BLaER1 (cell line): Measurements from ENCODE around the gene DEDD.

ENCODE experiments used
- H3K27ac ChIP-seq: shearing (Covaris generic); formaldehyde crosslinking; 2 replicates; pipeline ENCODE4 v1.8.1; 2022
- H3K27me3 ChIP-seq: shearing (Covaris generic); formaldehyde crosslinking; 2 replicates; pipeline ENCODE4 v1.8.1; 2022
- H3K36me3 ChIP-seq: shearing (Covaris generic); formaldehyde crosslinking; 2 replicates; pipeline ENCODE4 v1.8.1; 2022
- H3K4me1 ChIP-seq: shearing (Covaris generic); formaldehyde crosslinking; 2 replicates; pipeline ENCODE4 v1.8.1; 2022
- H3K4me2 ChIP-seq: shearing (Covaris generic); formaldehyde crosslinking; 2 replicates; pipeline ENCODE4 v1.8.1; 2022
- H3K4me3 ChIP-seq: shearing (Covaris generic); formaldehyde crosslinking; 2 replicates; pipeline ENCODE4 v1.8.1; 2022
- H3K9ac ChIP-seq: shearing (Covaris generic); formaldehyde crosslinking; 2 replicates; pipeline ENCODE4 v1.8.1; 2022
- H3K9me3 ChIP-seq: shearing (Covaris generic); formaldehyde crosslinking; 2 replicates; pipeline ENCODE4 v1.8.1; 2022
- H4K20me1 ChIP-seq: shearing (Covaris generic); formaldehyde crosslinking; 2 replicates; pipeline ENCODE4 v1.8.1; 2022
- Cebpa-rat ChIP-seq: shearing (Covaris generic); IDR thresholded peaks from 2 replicates; pipeline ENCODE4 v1.8.1; 2022

The DEDD gene

DNA sequence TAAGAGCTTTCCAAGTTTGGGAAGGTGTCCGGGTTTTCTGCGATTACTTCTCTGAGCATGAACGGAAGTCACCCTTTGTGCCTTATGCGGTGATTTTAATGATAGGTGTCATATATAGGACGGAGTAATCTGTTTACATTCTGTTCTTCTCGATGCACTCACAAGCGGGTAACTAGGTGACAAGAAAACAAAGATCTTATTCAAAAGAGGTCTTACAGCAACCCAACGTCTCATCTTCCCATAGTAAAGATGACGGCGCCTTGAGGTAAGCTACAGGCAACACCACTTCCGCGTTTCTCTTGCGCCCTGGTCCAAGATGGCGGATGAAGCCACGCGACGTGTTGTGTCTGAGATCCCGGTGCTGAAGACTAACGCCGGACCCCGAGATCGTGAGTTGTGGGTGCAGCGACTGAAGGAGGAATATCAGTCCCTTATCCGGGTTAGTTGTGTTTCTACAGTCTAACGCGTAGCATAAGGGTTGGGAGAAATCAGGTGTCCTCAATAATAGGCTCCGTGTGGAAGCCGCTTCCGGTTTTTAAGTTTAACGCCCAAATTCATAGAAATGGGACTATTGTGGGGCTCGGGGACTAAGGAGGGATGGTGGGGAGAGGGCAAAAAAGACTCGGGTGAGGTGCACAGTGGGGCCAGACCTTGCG lies 21.3 kb upstream of the DEDD start, which contains the start of gene UFC1:
Gene UFC1, plus strand, starts transcription at position 297 of the 656 bp plus-strand sequence. Its CDS starts 20 bp downstream, at position 317.
- TF ChIP-seq Cebpa-rat: no peak
- no peaks in the 10 kb centered on the region for H3K27me3 ChIP-seq
- peak within 1 kb of the TSS; percentile 82 for H3K4me2 ChIP-seq
- peak within 1 kb of the TSS; percentile 87 for H3K4me3 ChIP-seq
- no peaks in the 10 kb centered on the region for H3K9me3 ChIP-seq
- H3K36me3 ChIP-seq: peaks cover 32% of the 10 kb centered on the region
- peaks cover 31% of the 10 kb centered on the region for H3K4me1 ChIP-seq
- H3K9ac ChIP-seq: peak within 1 kb of the TSS; percentile 94
- no peaks in the 10 kb centered on the region for H4K20me1 ChIP-seq
- peak within 1 kb of the TSS; percentile 96 for H3K27ac ChIP-seq

DNA sequence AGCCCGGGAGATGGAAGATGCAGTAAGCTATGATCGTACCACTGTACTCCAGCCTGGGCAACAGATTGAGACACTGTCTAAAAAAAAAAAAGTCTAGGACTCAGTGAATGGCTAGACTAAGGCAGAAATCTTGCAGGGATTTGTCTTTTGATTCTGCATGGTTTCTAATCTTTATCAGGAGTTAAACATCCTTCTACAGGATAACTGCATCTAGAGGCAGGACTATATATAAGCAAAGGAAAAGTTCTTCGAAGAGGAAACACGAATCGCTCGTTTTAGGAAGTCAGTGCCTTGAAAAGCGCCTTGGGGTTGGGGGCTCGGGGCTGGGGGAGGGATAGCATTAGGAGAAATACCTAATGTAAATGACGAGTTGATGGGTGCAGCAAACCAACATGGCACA lies 20.7 kb upstream of the DEDD start:
- no peak for TF ChIP-seq Cebpa-rat
- Histone ChIP-seq H3K9me3 (no peaks in the 10 kb centered on the region), H3K4me2 (peak overlapping the region; percentile 82), H3K27ac (peak overlapping the region; percentile 96), H4K20me1 (no peaks in the 10 kb centered on the region), H3K9ac (peak overlapping the region; percentile 94; the same call in 1 of the 2 replicates), H3K4me1 (peaks cover 25% of the 10 kb centered on the region), H3K36me3 (peaks cover 25% of the 10 kb centered on the region), H3K27me3 (no peaks in the 10 kb centered on the region), H3K4me3 (peak overlapping the region; percentile 87)

DNA sequence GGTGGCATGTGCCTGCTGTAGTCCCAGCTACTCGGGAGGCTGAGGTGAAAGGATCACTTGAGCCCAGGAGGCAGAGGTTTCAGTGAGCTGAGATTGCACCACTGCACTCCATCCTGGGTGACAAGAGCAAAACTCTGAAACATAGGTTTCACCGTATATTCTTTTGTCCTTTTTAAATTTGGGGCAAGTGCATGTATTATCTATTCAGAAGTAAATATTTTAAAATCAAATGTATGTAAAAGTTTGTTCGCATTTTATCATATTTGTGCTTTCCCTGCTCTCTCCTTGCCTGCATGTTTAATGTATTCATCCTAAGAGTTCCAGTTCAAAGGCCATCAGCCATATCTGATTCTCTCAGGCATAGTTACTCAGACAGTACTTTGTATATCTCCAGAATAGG lies 13.4 kb upstream of the DEDD start:
- H3K27me3 ChIP-seq: no peaks in the 10 kb centered on the region
- no peak for TF ChIP-seq Cebpa-rat

DNA sequence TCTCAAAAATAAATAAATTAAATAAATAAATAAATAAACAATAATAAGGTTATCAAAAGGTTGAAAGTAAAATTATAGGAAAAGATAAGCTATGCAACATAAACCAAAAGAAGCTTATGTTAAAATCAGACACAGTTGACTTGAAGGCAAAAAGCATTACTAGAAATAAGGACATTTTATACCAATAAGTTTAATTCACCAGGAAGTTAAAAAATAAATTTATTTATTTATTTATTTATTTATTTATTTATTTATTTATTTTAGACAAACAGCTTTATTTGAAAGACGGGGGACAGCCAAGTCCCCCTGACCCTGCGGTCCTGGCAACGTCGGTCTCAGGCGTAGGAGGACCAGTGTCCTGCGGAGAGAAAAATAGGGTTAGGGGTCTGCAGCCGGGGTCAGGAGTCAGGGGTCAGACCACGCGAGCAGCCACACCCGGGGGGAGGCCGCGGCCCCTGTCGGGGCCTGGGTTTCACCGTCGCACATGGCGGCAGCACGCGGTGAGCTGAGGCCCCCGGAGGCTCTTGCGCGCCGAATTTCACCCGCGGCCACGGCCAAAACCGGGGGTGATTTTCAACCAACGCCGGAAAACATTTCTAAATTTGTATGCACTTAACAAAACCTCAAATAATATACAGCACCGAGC lies 8.4 kb upstream of the DEDD start:
- Histone ChIP-seq H3K9me3 (no peaks in the 10 kb centered on the region), H3K27ac (no peak overlapping the region), H3K36me3 (peaks cover 8% of the 10 kb centered on the region; the same call in 1 of the 2 replicates), H3K27me3 (no peaks in the 10 kb centered on the region), H3K4me3 (no peak overlapping the region), H3K4me1 (no peaks in the 10 kb centered on the region), H3K9ac (no peak overlapping the region), H4K20me1 (no peaks in the 10 kb centered on the region), H3K4me2 (no peak overlapping the region)
- TF ChIP-seq Cebpa-rat: no peak

More for the DNA sequence above, 13.4 kb upstream of the DEDD start:
- no peak overlapping the region for H3K27ac ChIP-seq
- H3K9ac ChIP-seq: no peak overlapping the region
- no peaks in the 10 kb centered on the region for H4K20me1 ChIP-seq
- H3K36me3 ChIP-seq: no peaks in the 10 kb centered on the region
- H3K4me2 ChIP-seq: no peak overlapping the region
- no peaks in the 10 kb centered on the region for H3K4me1 ChIP-seq
- no peak overlapping the region for H3K4me3 ChIP-seq
- H3K9me3 ChIP-seq: no peaks in the 10 kb centered on the region

DNA sequence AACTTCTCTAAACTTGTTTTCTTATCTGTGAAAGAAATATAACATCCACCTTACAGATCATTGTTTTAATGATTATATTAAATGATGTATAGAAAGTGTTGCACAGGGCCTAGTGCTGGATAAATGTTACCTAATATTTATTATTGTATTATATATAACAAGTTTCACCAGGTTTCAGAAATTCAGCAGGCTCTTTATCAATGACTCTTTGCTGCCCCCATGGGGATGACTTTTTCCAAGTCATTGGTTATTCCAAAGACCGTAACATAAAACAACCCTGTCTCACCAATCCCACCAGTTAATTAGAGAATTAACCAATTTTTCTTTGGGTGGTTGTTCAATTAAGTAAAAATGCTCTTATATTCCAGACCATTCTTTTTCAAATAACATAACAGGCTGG lies 7.3 kb upstream of the DEDD start:
- no peak overlapping the region for H3K9ac ChIP-seq
- H3K4me2 ChIP-seq: no peak overlapping the region
- H3K9me3 ChIP-seq: no peaks in the 10 kb centered on the region
- H3K4me1 ChIP-seq: no peaks in the 10 kb centered on the region
- H3K27ac ChIP-seq: no peak overlapping the region
- no peak for TF ChIP-seq Cebpa-rat
- no peak overlapping the region for H3K4me3 ChIP-seq
- no peaks in the 10 kb centered on the region for H3K27me3 ChIP-seq
- H4K20me1 ChIP-seq: no peaks in the 10 kb centered on the region
- H3K36me3 ChIP-seq: peaks cover 8% of the 10 kb centered on the region; the same call in 1 of the 2 replicates

DNA sequence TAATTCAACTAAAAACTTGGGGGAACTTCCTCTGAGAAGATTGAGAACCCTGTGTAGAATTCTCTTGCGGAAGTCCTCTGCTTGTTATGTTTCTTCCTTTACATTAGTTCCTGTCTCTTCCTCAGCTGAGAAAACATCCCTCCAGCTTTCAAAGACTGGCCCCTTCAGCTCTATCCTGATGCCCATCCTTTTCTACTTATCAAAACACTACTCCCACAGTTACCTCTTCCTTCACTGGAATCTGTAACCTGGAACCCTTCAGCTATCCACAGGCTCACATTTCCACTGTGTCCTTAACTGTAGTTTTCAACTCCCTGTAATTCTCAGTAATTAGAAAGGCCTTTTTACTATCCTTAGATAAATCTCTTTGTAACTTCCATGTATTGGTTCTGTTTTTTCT lies 6.0 kb upstream of the DEDD start:
- no peak overlapping the region for H3K4me2 ChIP-seq
- H3K9me3 ChIP-seq: no peaks in the 10 kb centered on the region
- peaks cover 8% of the 10 kb centered on the region; the same call in 1 of the 2 replicates for H3K36me3 ChIP-seq
- no peak overlapping the region for H3K4me3 ChIP-seq
- H3K4me1 ChIP-seq: peaks cover 10% of the 10 kb centered on the region
- no peaks in the 10 kb centered on the region for H3K27me3 ChIP-seq
- H3K27ac ChIP-seq: no peak overlapping the region
- no peak for TF ChIP-seq Cebpa-rat
- no peak overlapping the region for H3K9ac ChIP-seq
- no peaks in the 10 kb centered on the region for H4K20me1 ChIP-seq

DNA sequence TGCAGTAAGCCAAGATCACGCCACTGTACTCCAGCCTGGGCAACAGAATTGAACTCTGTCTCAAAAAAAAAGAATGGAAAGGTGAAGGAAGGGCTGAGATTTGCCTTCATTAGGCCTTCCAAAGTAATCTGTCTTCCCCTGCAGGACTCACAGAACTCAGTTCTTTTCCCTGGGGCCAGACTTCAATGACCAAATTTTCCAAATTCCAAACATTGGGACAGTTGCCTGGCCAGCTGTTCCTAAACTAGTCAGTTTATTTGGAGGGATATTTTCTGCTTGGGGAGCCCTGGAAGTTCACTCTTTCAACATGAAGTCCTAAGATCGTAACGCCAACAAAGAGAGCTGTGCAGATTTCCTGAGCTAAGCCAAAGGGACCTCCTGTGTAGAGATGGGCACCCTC lies 5.4 kb upstream of the DEDD start:
- Histone ChIP-seq H3K27me3 (no peaks in the 10 kb centered on the region), H3K27ac (no peak overlapping the region), H3K9me3 (no peaks in the 10 kb centered on the region), H4K20me1 (no peaks in the 10 kb centered on the region), H3K4me1 (peaks cover 11% of the 10 kb centered on the region), H3K9ac (no peak overlapping the region), H3K36me3 (peaks cover 8% of the 10 kb centered on the region; the same call in 1 of the 2 replicates), H3K4me2 (no peak overlapping the region), H3K4me3 (no peak overlapping the region)
- TF ChIP-seq Cebpa-rat: no peak

DNA sequence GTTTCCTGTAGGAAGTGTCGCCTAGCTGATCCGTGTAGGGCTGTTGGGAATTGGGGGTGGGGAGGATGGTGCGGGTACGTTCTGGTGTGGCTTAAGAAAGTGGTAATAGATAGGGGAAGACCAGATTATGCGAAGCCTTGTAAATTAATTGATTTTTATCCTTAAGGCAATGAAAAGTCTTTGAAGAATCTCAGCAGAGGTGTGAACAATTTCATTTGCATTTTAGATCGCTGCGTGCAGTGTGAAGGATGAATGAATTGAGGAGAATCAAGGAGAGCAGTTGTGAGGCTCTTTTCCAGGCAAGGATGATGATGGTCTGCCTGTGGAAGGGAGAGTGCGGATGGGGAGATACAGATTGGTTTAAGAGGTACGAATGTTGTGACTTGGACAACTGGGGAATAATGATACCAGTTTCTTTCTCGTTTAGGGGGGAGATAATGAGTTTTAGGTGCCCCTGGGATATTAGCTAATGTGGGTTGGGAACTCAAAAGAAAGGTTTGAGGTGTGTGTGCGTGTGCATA lies 813 bp upstream of the DEDD start:
- Histone ChIP-seq H3K4me1 (peaks cover 46% of the 10 kb centered on the region), H3K9me3 (no peaks in the 10 kb centered on the region), H3K27ac (peak overlapping the region; percentile 93), H4K20me1 (peaks cover 11% of the 10 kb centered on the region; the same call in 1 of the 2 replicates), H3K4me2 (peak overlapping the region; percentile 90), H3K27me3 (no peaks in the 10 kb centered on the region), H3K36me3 (peaks cover 31% of the 10 kb centered on the region), H3K4me3 (peak overlapping the region; percentile 71), H3K9ac (peak overlapping the region; percentile 93)
- TF ChIP-seq Cebpa-rat: no peak

DNA sequence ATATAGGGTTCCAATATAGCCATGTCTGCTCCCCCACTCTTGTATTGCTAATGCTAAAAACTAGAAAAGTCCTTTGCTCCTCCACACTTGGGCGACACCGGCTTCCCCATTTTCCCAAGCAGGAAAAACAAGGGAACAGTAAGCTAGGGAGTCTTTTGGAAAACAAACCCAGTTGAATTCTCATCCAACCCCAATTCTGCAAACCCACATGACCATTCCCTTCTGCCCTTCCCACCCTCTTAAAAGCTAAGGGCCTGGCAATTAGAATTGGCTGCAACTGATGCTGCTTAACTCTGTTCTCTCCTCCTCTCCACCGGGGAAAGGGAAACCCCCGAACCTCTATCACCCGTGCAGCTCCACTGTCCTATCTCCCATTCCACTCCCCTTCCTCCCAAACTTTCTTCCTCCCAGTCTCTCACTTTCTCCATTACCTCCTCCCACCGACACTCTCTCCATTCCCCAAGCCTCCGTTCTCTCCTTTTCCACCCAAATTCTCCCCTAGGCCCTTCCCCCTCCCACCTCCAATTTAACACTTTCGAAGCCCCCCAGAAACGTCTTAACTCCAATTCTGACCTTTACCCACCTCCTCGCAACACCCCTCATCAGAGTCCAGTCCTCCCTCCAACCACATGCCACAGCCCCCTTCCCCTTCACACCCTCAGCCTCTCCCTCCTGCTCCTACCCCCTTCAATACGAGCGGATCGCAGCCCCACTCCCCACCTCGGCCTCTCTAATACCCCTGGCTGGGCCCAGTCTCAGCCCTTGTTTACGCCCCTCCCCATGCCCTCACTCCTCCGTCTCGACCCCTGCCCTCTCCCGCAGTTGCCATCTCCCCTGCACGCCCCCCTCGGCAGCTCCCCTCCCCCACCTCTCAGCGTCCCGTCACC lies 701 bp downstream of the DEDD start:
- H3K27ac ChIP-seq: peak overlapping the region; percentile 93
- H3K36me3 ChIP-seq: peaks cover 40% of the 10 kb centered on the region
- H3K9ac ChIP-seq: peak overlapping the region; percentile 93
- TF ChIP-seq Cebpa-rat: no peak
- no peaks in the 10 kb centered on the region for H3K9me3 ChIP-seq
- H4K20me1 ChIP-seq: peaks cover 21% of the 10 kb centered on the region; the same call in 1 of the 2 replicates
- H3K4me1 ChIP-seq: peaks cover 56% of the 10 kb centered on the region
- peak overlapping the region; percentile 71 for H3K4me3 ChIP-seq
- no peaks in the 10 kb centered on the region for H3K27me3 ChIP-seq
- peak overlapping the region; percentile 86 for H3K4me2 ChIP-seq
